ENCODE data around the gene CCDC78.

The CCDC78 gene

GRCh38 chr16:740764-741505, 14.7 kb upstream of the CCDC78 start, which contains the start of gene CIAO3:
Gene CIAO3 (minus strand): TSS chr16:740997. CDS start chr16:740985, 12 bp downstream.
- DNase-seq (ENCODE audit: insufficient read length, low spot score) (peak; percentile 99), FAIRE-seq (peak; percentile 99)
- TF ChIP-seq SPI1 (IDR thresholded peaks at IDR 0.05; ENCODE audit: low read depth, low read length) (no peak), POLR2A (IDR thresholded peaks at IDR 0.05; ENCODE audit: low read depth, low read length) (peak; percentile 66), TAF1 (IDR thresholded peaks at IDR 0.05; ENCODE audit: low read depth, low read length) (peak; percentile 78), PAX5 (IDR thresholded peaks at IDR 0.05; ENCODE audit: insufficient read depth, low read length, severe bottlenecking) (no peak), POU2F2 (IDR thresholded peaks at IDR 0.05; ENCODE audit: low read depth, low read length) (no peak), POLR2AphosphoS5 (IDR thresholded peaks at IDR 0.05; ENCODE audit: low read depth, low read length) (peak; percentile 58; the same call in 1 of the 2 replicates)

GRCh38 chr16:740459-740763, 14.2 kb upstream of the CCDC78 start:
- no peak for DNase-seq (ENCODE audit: insufficient read length, low spot score)
- TF ChIP-seq PAX5 (IDR thresholded peaks at IDR 0.05; ENCODE audit: insufficient read depth, low read length, severe bottlenecking) (no peak), SPI1 (IDR thresholded peaks at IDR 0.05; ENCODE audit: low read depth, low read length) (no peak), TAF1 (IDR thresholded peaks at IDR 0.05; ENCODE audit: low read depth, low read length) (no peak), POLR2A (IDR thresholded peaks at IDR 0.05; ENCODE audit: low read depth, low read length) (no peak), POLR2AphosphoS5 (IDR thresholded peaks at IDR 0.05; ENCODE audit: low read depth, low read length) (no peak), POU2F2 (IDR thresholded peaks at IDR 0.05; ENCODE audit: low read depth, low read length) (no peak)
- peak; percentile 28 for FAIRE-seq

DNA sequence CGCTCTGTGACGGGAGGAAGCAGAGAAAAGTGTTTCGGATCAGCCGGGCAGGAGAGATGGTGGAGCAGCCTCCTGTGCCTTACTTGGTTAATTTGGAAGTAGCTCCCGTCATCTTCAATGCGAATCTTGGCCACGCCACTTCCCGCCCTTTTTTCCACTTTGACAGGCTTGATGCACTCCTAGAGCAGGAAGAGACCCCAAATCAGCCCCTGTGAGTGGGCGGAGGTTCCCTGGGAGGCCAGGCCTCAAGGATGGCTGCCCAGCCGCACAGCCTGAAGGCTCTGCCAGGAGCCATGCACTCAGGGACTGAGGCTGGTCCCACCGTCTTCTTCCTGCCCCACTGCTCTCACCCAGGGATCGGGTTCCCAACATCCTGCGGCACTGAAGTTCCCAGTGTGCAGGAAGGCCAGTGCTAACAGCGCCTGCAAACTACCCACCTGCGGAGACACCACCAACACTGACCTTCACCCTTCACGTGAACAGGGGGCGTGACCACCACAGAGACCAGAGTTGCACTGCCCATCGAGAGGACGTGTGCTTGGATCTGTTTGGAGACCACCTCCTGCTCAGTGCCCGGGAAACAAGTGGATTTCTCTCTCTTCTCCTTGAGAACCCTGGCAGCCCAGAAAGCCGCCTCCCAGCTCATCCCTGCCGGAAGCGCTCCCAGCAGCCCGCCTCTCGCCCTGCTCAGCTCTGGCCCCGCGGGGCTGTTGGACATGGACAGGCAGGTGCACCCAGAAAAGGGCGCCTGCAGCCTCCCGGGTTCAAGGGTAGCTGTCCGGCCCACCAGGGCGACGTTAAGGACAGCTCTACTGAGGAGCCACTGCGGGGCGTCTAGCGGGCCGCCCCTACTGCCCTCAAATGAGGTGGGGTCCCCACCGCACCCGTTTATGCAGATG, 13.6 kb upstream of the CCDC78 start:
- FAIRE-seq = no peak
- DNase-seq (ENCODE audit: insufficient read length, low spot score) = no peak
- TF ChIP-seq SPI1 (IDR thresholded peaks at IDR 0.05; ENCODE audit: low read depth, low read length) = no peak
- no peak for TF ChIP-seq POLR2A (IDR thresholded peaks at IDR 0.05; ENCODE audit: low read depth, low read length)
- no peak for TF ChIP-seq TAF1 (IDR thresholded peaks at IDR 0.05; ENCODE audit: low read depth, low read length)
- TF ChIP-seq POU2F2 (IDR thresholded peaks at IDR 0.05; ENCODE audit: low read depth, low read length) = no peak
- TF ChIP-seq POLR2AphosphoS5 (IDR thresholded peaks at IDR 0.05; ENCODE audit: low read depth, low read length) = no peak

DNA sequence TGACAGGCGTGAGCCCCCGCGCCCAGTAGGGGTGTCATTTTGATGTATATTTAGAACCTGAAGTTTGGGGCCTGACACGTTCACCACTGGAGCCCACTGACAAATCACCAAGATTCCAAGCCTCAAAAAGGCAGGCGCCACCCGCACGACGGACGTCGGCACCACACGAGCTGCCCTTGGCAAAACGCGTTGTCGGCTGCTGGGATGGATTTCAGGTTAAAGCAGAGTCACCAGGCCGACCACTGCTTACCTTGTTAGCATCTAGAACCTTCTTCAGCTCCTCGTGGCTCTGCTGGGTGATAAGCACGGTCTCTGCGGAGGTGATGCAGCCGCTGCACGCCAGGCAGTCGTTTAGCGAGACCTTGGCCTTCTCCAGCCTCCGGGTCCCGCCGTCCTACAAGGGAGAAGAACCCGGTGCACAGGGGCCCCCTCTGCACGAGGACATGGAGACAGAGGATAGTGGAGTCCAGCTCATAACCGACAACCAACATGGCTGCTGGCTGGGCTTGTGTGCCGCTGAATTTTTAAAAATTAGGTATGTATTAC, 10.8 kb upstream of the CCDC78 start:
- no peak for FAIRE-seq
- DNase-seq (ENCODE audit: insufficient read length, low spot score) = no peak
- no peak for TF ChIP-seq TAF1 (IDR thresholded peaks at IDR 0.05; ENCODE audit: low read depth, low read length)
- no peak for TF ChIP-seq POLR2AphosphoS5 (IDR thresholded peaks at IDR 0.05; ENCODE audit: low read depth, low read length)
- TF ChIP-seq SPI1 (IDR thresholded peaks at IDR 0.05; ENCODE audit: low read depth, low read length) = no peak
- no peak for TF ChIP-seq POU2F2 (IDR thresholded peaks at IDR 0.05; ENCODE audit: low read depth, low read length)

GRCh38 chr16:735982-736453, 9.8 kb upstream of the CCDC78 start:
- DNase-seq (ENCODE audit: insufficient read length, low spot score) (no peak), FAIRE-seq (no peak)
- TF ChIP-seq POU2F2 (IDR thresholded peaks at IDR 0.05; ENCODE audit: low read depth, low read length) (no peak), POLR2AphosphoS5 (IDR thresholded peaks at IDR 0.05; ENCODE audit: low read depth, low read length) (no peak), TAF1 (IDR thresholded peaks at IDR 0.05; ENCODE audit: low read depth, low read length) (no peak), SPI1 (IDR thresholded peaks at IDR 0.05; ENCODE audit: low read depth, low read length) (no peak), POLR2A (IDR thresholded peaks at IDR 0.05; ENCODE audit: low read depth, low read length) (no peak), PAX5 (IDR thresholded peaks at IDR 0.05; ENCODE audit: insufficient read depth, low read length, severe bottlenecking) (no peak)

- no peak for TF ChIP-seq POU2F2 (IDR thresholded peaks at IDR 0.05; ENCODE audit: low read depth, low read length)
- no peak for TF ChIP-seq POLR2A (IDR thresholded peaks at IDR 0.05; ENCODE audit: low read depth, low read length)
- TF ChIP-seq PAX5 (IDR thresholded peaks at IDR 0.05; ENCODE audit: insufficient read depth, low read length, severe bottlenecking) = no peak
- TF ChIP-seq TAF1 (IDR thresholded peaks at IDR 0.05; ENCODE audit: low read depth, low read length) = no peak
- TF ChIP-seq POLR2AphosphoS5 (IDR thresholded peaks at IDR 0.05; ENCODE audit: low read depth, low read length) = no peak
- no peak for TF ChIP-seq SPI1 (IDR thresholded peaks at IDR 0.05; ENCODE audit: low read depth, low read length)
- DNase-seq (ENCODE audit: insufficient read length, low spot score) (no peak), FAIRE-seq (no peak)
Measured at GRCh38 chr16:734981-735881, 9.0 kb upstream of the CCDC78 start.

- TF ChIP-seq PAX5 (IDR thresholded peaks at IDR 0.05; ENCODE audit: insufficient read depth, low read length, severe bottlenecking) (no peak), POLR2AphosphoS5 (IDR thresholded peaks at IDR 0.05; ENCODE audit: low read depth, low read length) (no peak), POU2F2 (IDR thresholded peaks at IDR 0.05; ENCODE audit: low read depth, low read length) (no peak), POLR2A (IDR thresholded peaks at IDR 0.05; ENCODE audit: low read depth, low read length) (no peak), TAF1 (IDR thresholded peaks at IDR 0.05; ENCODE audit: low read depth, low read length) (no peak), SPI1 (IDR thresholded peaks at IDR 0.05; ENCODE audit: low read depth, low read length) (no peak)
- FAIRE-seq (no peak), DNase-seq (ENCODE audit: insufficient read length, low spot score) (no peak)
Measured at GRCh38 chr16:734208-734980, 8.2 kb upstream of the CCDC78 start.
